GM18873 (cell line): ENCODE data around the gene ANXA6.
A peak's percentile ranks its signal among the peaks of the same experiment; 100 is the strongest.
"Not testable (repeated sequence)": the region's sequence is repeated elsewhere in the genome, so short reads cannot be mapped to it uniquely, and the experiment has no call there.

Source experiments
- ATAC-seq: cut with Tn5 transposase; IDR thresholded peaks from one replicate; pipeline ENCODE4 v1.9.1; 2021; ENCODE audit warnings: mild to moderate bottlenecking, moderate library complexity, moderate number of reproducible peaks; ENCODE audit not compliant: unreplicated experiment, low FRiP score

Gene ANXA6

GRCh38 chr5:151181818-151182523, 24.4 kb upstream of the ANXA6 start:
- ATAC-seq: no peak

GRCh38 chr5:151180291-151180690, 22.7 kb upstream of the ANXA6 start:
- no peak for ATAC-seq

- no peak for ATAC-seq
Observed at GRCh38 chr5:151179489-151179840, 21.9 kb upstream of the ANXA6 start.

- ATAC-seq: no peak
Observed at GRCh38 chr5:151178777-151179488, 21.4 kb upstream of the ANXA6 start.

- no peak for ATAC-seq
Observed at GRCh38 chr5:151178372-151178771, 20.8 kb upstream of the ANXA6 start.

- not testable (repeated sequence) for ATAC-seq
Observed at GRCh38 chr5:151176268-151176667, 18.7 kb upstream of the ANXA6 start.

GRCh38 chr5:151174612-151175101, 17.1 kb upstream of the ANXA6 start:
- no peak for ATAC-seq

- no peak for ATAC-seq
Observed at GRCh38 chr5:151173711-151174611, 16.4 kb upstream of the ANXA6 start.

- ATAC-seq: no peak
Observed at GRCh38 chr5:151171529-151171928, 13.9 kb upstream of the ANXA6 start.

- no peak for ATAC-seq
Observed at GRCh38 chr5:151168602-151169344, 11.2 kb upstream of the ANXA6 start.

- ATAC-seq: no peak
Observed at GRCh38 chr5:151167022-151167421, 9.4 kb upstream of the ANXA6 start.

- peak; percentile 78 for ATAC-seq
Observed at GRCh38 chr5:151164687-151165392, 7.3 kb upstream of the ANXA6 start.

GRCh38 chr5:151162776-151163175, 5.2 kb upstream of the ANXA6 start:
- no peak for ATAC-seq

GRCh38 chr5:151159649-151160373, 2.2 kb upstream of the ANXA6 start:
- ATAC-seq: no peak

GRCh38 chr5:151158287-151158661, 695 bp upstream of the ANXA6 start:
- no peak for ATAC-seq

- no peak for ATAC-seq
Observed at GRCh38 chr5:151156507-151157420, 815 bp downstream of the ANXA6 start.

- ATAC-seq: no peak
Observed at GRCh38 chr5:151155775-151156506, 1.6 kb downstream of the ANXA6 start.
